Activated CD4-positive, alpha-beta T cell treated with anti-CD3 and anti-CD28 coated beads for 36 hours (primary cell): ENCODE results near the gene DDX25. TPM values are rescaled to one million over a fixed set of nuclear protein-coding genes. Genes with fewer than 3 reads are reported as not detected.

Experiments
- ATAC-seq: fragments of 200-7000 bp; cut with Tn5 transposase; one replicate; pipeline ENCODE4 v1.10.0; 2021; ENCODE audit warnings: mild to moderate bottlenecking, moderate library complexity
- CTCF ChIA-PET: fragments of 350-600 bp; sonication (Branson Sonifier 250); formaldehyde crosslinking; loops from one replicate; lab custom pipeline; 2021; ENCODE audit warnings: antibody characterized with exemption; lab: Charles Lee
- POLR2A ChIA-PET: fragments of 350-600 bp; sonication (Branson Sonifier 250); formaldehyde crosslinking; loops from one replicate; lab custom pipeline; 2021; ENCODE audit warnings: antibody characterized with exemption, inconsistent platforms; lab: Charles Lee
- DNase-seq: peaks from one replicate; pipeline ENCODE4 v3.0.0-alpha.2; 2020
- H3K27ac Mint-ChIP-seq: one replicate; pipeline ENCODE4 v1.8.0; 2021; ENCODE audit warnings: mixed read lengths
- H3K27me3 Mint-ChIP-seq: one replicate; pipeline ENCODE4 v1.8.0; 2021; ENCODE audit warnings: mixed read lengths
- H3K36me3 Mint-ChIP-seq: one replicate; pipeline ENCODE4 v1.8.0; 2021; ENCODE audit warnings: low read depth, mixed read lengths
- H3K4me1 Mint-ChIP-seq: one replicate; pipeline ENCODE4 v1.8.0; 2021; ENCODE audit warnings: mixed read lengths
- H3K4me3 Mint-ChIP-seq: one replicate; pipeline ENCODE4 v1.8.0; 2021; ENCODE audit warnings: mild to moderate bottlenecking, moderate library complexity, mixed read lengths
- H3K9me3 Mint-ChIP-seq: one replicate; pipeline ENCODE4 v1.8.0; 2021; ENCODE audit warnings: low read depth, mixed read lengths
- intact Hi-C, 2 experiments: fragments of 100-400 bp; cut with DNase I in 1 of 2; cut with micrococcal nuclease in 1 of 2; formaldehyde crosslinking; loops; one replicate each; pipeline versions ENCODE4 v1.14.2 to v1.15.1; 2022 to 2024; cut with DNase I, micrococcal nuclease
- total RNA-seq, 2 experiments: library from RNA; stranded (reverse); gene quantifications; one replicate each; pipeline ENCODE4 v1.2.3, GENCODE V29; 2021

The DDX25 gene
- total RNA-seq, 2 experiments from 2014 or later: not detected

DNA sequence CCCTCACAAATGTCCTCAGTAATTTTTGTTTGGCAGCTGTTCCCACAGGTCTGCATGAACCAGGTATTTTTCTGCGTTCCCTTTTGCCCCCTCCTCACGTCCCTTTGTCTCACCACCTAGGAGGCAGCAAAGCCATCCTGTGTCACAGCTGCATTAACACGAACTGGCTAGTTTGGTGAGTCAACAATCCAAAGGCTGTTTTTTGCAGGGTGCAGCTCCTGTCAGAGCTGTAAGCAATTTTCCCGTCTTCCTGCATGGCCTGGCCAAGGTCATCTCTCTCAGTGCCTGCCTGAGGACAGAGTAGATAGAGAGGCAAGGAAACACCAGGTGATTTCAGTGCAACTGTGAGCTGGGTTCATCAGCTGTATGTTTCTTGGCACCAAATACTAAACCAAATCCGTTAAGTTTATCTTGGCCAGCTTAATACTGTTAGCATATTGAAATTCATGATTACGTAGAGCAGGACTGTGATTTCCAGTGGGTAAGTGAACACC is 21.0 kb downstream of the DDX25 start:
- intact Hi-C loops: loop anchor here in 1 of 2 experiments (10.0 kb wide), 1 partner anchor 190 kb away; no protein-coding TSS in a partner anchor

DNA sequence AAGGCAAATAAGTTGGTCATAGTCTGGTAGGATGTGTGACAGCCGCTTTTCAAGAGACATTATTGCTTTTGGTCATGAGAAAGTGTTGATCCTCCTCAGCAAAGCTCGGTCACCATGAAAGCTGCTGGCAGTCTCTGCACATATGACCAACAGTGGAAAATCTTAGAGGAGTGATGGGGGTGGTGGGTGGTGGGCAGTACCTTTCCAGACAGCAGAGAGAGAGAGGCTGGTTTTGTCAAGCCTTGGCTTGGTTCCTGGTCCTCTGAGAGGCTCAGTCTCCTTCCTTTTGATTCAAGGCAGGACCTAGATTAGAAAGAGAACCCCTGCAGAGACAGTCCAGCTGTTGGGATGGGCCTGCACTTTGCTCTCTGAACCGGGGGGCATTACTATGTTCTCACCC is 21.5 kb downstream of the DDX25 start:
- H3K36me3 Mint-ChIP-seq: no peaks in the 10 kb centered on the region
- no peak for DNase-seq
- peaks cover 10% of the 10 kb centered on the region for H3K27me3 Mint-ChIP-seq
- no peaks in the 10 kb centered on the region for H3K9me3 Mint-ChIP-seq
- intact Hi-C loops: loop anchor here in 1 of 2 experiments (10.0 kb wide), 1 partner anchor 189 kb away; no protein-coding TSS in a partner anchor
- H3K4me1 Mint-ChIP-seq: no peaks in the 10 kb centered on the region
- no peak overlapping the region for H3K27ac Mint-ChIP-seq
- ChIA-PET CTCF (interaction anchor here (0.7 to 5.4 kb wide), 3 partner anchors 16 to 268 kb away, joined by 3 to 41 read pairs (median 4); partner anchors contain the start of gene PUS3), POLR2A (no interaction called here)
- no peak for ATAC-seq
- no peak overlapping the region for H3K4me3 Mint-ChIP-seq

More for the DNA sequence above, 21.0 kb downstream of the DDX25 start:
- ChIA-PET POLR2A (no interaction called here), CTCF (interaction anchor here (0.6 to 5.4 kb wide), 4 partner anchors 16 to 268 kb away, joined by 3 to 41 read pairs (median 4); partner anchors contain the start of gene PUS3)
- Mint-ChIP-seq H3K27ac (no peak overlapping the region), H3K27me3 (peaks cover 10% of the 10 kb centered on the region), H3K36me3 (no peaks in the 10 kb centered on the region), H3K9me3 (no peaks in the 10 kb centered on the region), H3K4me3 (no peak overlapping the region), H3K4me1 (no peaks in the 10 kb centered on the region)
- DNase-seq (no peak), ATAC-seq (no peak)

DNA sequence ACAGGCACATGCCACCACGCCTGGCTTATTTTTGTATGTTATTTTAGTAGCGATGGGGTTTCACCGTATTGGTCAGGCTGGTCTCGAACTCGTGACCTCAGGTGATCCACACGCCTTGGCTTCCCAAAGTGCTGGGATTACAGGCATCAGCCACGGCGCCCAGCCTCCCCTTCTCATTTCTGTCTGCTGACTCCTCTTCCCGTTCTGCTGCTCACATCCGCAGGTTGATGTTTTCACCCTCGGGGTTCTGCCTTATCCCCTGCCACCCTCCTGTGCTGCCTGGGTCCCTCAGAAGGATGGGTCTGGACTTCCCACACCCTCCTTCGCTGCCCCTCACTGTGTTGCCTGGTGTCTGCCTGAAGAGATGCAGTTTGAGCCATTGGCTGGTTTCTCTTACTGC is 22.4 kb downstream of the DDX25 start:
- Mint-ChIP-seq H3K4me1 (no peaks in the 10 kb centered on the region), H3K27me3 (peaks cover 10% of the 10 kb centered on the region), H3K4me3 (no peak overlapping the region), H3K9me3 (no peaks in the 10 kb centered on the region), H3K36me3 (no peaks in the 10 kb centered on the region), H3K27ac (no peak overlapping the region)
- CTCF ChIA-PET: no interaction called here
- ATAC-seq (no peak), DNase-seq (no peak)
- POLR2A ChIA-PET: no interaction called here
- intact Hi-C loops: loop anchor here in 1 of 2 experiments (10.0 kb wide), 1 partner anchor 188 kb away; no protein-coding TSS in a partner anchor

DNA sequence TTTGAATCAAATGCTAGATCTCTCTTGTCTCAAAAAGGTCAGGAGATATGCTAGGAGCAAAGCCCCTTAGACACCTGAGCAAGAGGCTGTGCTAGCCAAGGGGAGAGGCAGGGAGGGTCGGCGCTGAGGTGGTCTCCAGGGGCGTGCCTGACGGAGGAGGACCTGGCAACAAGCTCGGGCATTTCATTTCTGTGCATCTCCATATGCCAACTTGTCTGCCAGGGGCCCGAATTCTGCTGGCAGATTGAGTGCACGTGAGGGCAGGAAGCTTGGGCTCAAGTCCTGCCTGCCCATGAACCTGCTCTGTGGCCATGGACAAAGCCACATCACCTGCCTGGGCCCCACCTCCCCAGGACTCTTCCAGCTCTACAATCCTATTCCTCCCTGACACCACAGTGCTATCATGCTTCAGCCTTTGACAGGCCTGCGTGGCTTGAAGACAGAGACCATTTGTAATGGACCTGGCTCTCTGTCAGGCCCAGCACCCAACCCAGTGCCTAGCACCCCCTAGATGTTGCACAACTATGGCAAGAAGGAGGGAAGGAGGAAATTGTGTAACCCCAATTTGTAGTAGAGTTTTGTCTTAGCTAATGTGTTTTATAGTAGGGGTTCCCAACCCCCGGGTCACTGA is 25.3 kb downstream of the DDX25 start:
- intact Hi-C loops: loop anchor here in 1 of 2 experiments (10.0 kb wide), 1 partner anchor 185 kb away; no protein-coding TSS in a partner anchor
- H3K27me3 Mint-ChIP-seq: peaks cover 10% of the 10 kb centered on the region
- CTCF ChIA-PET: interaction anchor here (0.7 to 1.2 kb wide), 3 partner anchors 13 to 266 kb away, joined by 3 to 4 read pairs (median 4); no protein-coding TSS in a partner anchor
- no peaks in the 10 kb centered on the region for H3K9me3 Mint-ChIP-seq
- H3K27ac Mint-ChIP-seq: no peak overlapping the region
- POLR2A ChIA-PET: no interaction called here
- DNase-seq (no peak), ATAC-seq (no peak)
- H3K4me1 Mint-ChIP-seq: no peaks in the 10 kb centered on the region
- H3K4me3 Mint-ChIP-seq: no peak overlapping the region
- no peaks in the 10 kb centered on the region for H3K36me3 Mint-ChIP-seq

DNA sequence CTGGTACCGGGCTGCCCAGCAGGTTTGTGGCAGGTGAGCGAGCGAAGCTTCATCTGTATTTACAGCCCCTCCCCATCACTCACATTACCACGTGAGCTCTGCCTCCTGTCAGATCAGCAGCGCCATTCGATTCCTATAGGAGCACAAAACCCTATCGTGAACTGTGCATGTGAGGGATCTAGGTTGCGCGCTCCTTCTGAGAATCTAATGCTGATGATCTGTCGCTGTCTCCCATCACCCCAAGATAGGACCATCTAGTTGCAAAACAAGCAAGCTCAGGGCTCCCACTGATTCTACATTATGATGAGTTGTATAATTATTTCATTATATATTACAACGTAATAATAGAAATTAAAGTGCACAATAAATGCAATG is 25.8 kb downstream of the DDX25 start:
- ATAC-seq (no peak), DNase-seq (no peak)
- H3K27me3 Mint-ChIP-seq: peaks cover 10% of the 10 kb centered on the region
- ChIA-PET POLR2A (no interaction called here), CTCF (interaction anchor here (0.7 to 1.2 kb wide), 2 partner anchors 13 to 264 kb away, joined by 4 read pairs; no protein-coding TSS in a partner anchor)
- no peaks in the 10 kb centered on the region for H3K4me1 Mint-ChIP-seq
- intact Hi-C loops: no loop called here
- no peaks in the 10 kb centered on the region for H3K9me3 Mint-ChIP-seq
- H3K27ac Mint-ChIP-seq: no peak overlapping the region
- H3K4me3 Mint-ChIP-seq: no peak overlapping the region
- no peaks in the 10 kb centered on the region for H3K36me3 Mint-ChIP-seq

DNA sequence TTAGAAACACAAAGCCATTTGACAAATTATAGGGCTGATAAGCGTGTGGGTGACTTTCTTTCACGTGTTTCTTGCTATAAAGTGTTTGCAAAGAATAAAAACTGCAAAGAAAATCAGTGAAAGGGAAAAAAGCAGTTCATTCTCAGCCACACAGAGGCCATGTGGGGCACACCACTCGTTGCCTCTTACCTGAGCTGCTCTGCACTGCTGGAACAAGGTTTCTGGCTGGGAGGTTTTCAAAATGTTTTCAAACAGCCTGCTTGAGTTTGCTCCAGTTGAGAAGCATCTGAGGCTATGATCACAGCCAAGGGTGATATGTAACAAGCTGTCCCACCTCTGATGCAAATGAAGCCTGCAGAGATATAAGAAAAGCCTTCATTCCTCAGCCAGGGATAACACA is 26.8 kb downstream of the DDX25 start:
- ChIA-PET CTCF (interaction anchor here (0.6 to 1.1 kb wide), 5 partner anchors 8 to 263 kb away, joined by 3 to 6 read pairs (median 4); partner anchors contain the start of gene PUS3), POLR2A (no interaction called here)
- Mint-ChIP-seq H3K27me3 (peaks cover 10% of the 10 kb centered on the region), H3K27ac (no peak overlapping the region), H3K9me3 (no peaks in the 10 kb centered on the region), H3K4me3 (no peak overlapping the region), H3K36me3 (no peaks in the 10 kb centered on the region), H3K4me1 (no peaks in the 10 kb centered on the region)
- DNase-seq (no peak), ATAC-seq (no peak)
- intact Hi-C loops: no loop called here

DNA sequence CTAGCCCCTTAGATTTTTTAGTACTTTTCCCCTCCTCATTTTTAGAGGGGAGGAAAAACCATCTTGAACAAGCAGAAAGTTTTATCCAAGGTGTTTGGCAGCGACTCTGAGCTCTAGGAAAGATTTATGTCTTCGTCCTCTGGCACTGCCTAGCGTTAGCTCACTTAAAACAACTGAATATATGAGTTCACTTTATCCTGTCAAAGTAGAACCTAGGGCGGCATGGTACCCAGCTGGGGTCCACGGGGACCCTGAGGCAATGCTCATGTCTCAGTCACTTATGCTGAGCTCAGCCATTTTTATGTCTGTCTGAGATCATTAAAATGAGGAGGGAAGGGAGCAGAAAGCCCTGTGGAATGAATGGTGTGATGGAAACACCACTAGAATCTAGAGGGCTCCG is 27.4 kb downstream of the DDX25 start:
- DNase-seq: no peak
- ChIA-PET POLR2A (no interaction called here), CTCF (interaction anchor here (0.6 to 1.1 kb wide), 5 partner anchors 9 to 262 kb away, joined by 3 to 6 read pairs (median 4); no protein-coding TSS in a partner anchor)
- Mint-ChIP-seq H3K36me3 (no peaks in the 10 kb centered on the region), H3K4me3 (no peak overlapping the region), H3K27ac (no peak overlapping the region), H3K4me1 (no peaks in the 10 kb centered on the region), H3K9me3 (no peaks in the 10 kb centered on the region), H3K27me3 (peaks cover 10% of the 10 kb centered on the region)
- intact Hi-C loops: no loop called here
- no peak for ATAC-seq

DNA sequence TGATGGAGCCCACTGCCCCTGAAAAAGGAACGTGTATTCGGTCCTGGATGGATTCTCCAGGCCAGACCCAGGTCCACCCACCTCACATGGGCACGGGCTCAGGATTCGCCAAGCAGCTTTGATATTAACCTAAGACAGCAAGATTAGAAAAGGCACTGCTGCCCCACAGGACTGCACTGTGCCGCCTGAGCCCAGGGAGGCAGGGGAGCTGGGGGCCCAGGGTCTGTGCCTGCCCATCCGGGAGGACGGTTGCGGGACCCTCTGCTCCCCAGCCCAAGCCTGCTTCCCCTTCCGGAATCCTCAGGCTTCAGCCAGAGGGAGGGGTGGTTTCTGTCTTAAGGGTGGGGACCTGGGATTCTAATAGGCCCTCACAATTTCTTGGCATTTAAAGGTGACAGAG is 28.0 kb downstream of the DDX25 start:
- Mint-ChIP-seq H3K36me3 (no peaks in the 10 kb centered on the region), H3K27ac (no peak overlapping the region), H3K4me3 (no peak overlapping the region), H3K9me3 (no peaks in the 10 kb centered on the region), H3K27me3 (peaks cover 6% of the 10 kb centered on the region), H3K4me1 (no peaks in the 10 kb centered on the region)
- CTCF ChIA-PET: interaction anchor here (1.0 to 1.1 kb wide), 3 partner anchors 9 to 262 kb away, joined by 3 to 6 read pairs (median 4); no protein-coding TSS in a partner anchor
- POLR2A ChIA-PET: no interaction called here
- intact Hi-C loops: no loop called here
- DNase-seq (no peak), ATAC-seq (no peak)

DNA sequence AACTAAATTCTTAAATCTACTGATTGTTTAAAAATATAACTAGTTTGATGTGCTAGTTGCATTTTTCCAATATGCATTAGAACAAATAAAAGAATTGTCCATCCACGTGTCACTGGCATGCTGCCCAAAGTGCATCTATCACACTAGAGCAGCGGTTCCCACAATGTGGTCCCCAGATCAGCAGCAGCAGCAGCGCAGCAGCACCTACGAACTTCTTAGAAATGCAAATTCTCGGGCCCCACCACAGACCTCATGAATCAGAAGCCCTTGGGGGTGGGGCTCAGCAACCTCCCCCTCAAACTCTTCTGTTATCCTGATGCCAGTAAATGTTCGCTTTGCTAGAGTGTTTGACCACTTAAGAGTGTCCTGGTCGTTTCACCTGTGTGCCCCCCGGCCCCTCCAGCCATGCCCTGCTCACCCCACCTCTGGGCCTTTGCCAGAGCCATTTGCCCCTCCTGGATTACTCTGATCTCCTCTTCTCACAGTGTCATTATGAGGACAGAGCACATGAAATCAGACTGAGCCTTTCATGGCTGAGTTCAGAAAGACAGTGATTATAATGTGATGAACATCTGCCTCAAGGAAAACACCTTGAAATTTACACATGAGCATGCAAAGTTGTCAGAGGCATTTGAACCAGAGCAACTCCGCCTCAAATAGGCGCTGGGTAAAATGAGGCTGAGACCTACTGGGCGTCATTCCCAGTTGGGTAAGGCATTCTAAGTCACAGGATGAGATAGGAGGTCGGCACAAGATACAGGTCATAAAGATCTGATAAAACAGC is 28.9 kb downstream of the DDX25 start:
- POLR2A ChIA-PET: no interaction called here
- Mint-ChIP-seq H3K27me3 (peaks cover 6% of the 10 kb centered on the region), H3K9me3 (no peaks in the 10 kb centered on the region), H3K36me3 (no peaks in the 10 kb centered on the region), H3K4me1 (no peaks in the 10 kb centered on the region), H3K4me3 (no peak overlapping the region), H3K27ac (no peak overlapping the region)
- peak; percentile 27 for DNase-seq
- CTCF ChIA-PET: no interaction called here
- peak; percentile 26 for ATAC-seq
- intact Hi-C loops: no loop called here

DNA sequence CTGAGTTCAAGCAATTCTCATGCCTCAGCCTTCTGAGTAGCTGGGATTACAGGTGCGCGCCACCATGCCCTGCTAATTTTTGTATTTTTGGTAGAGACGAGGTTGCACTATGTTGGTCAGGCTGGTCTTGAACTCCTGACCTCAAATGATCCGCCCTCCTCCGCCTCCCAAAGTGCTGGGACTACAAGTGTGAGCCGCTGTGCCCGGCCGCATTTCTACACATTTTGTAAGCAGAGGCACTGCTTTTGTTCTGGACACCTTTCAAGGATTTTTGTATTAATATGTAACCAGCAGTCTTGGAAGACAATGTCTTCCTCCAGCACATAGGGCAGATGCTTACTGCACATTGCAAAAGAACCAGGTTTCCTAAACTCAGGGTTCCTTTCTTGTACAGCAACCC is 30.2 kb downstream of the DDX25 start:
- Mint-ChIP-seq H3K36me3 (no peaks in the 10 kb centered on the region), H3K9me3 (no peaks in the 10 kb centered on the region), H3K4me3 (no peak overlapping the region), H3K4me1 (peaks cover 4% of the 10 kb centered on the region), H3K27me3 (peaks cover 4% of the 10 kb centered on the region), H3K27ac (no peak overlapping the region)
- DNase-seq (no peak), ATAC-seq (no peak)
- POLR2A ChIA-PET: no interaction called here
- intact Hi-C loops: no loop called here
- CTCF ChIA-PET: no interaction called here

DNA sequence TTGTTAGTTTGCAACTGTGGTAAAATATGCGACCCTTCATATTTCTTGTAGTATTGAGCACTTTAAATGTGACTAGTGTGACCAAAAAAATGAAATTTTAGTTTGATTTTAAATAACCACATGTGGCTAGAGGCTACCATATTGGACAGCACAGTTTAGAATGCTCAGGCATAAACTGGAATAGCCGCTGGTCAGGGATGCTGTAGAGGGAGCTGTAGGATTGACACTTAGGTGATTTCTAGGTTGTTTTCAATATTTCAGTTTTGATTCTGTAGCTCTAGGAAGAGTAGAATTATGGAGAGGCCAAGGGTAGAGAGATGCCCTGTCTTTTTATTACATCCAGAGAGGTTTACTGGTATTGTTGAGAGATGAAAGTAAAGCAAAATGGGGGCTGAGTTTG is 30.7 kb downstream of the DDX25 start:
- POLR2A ChIA-PET: no interaction called here
- no peak overlapping the region for H3K27ac Mint-ChIP-seq
- CTCF ChIA-PET: no interaction called here
- ATAC-seq (no peak), DNase-seq (no peak)
- H3K27me3 Mint-ChIP-seq: peaks cover 3% of the 10 kb centered on the region
- no peak overlapping the region for H3K4me3 Mint-ChIP-seq
- intact Hi-C loops: no loop called here
- no peaks in the 10 kb centered on the region for H3K36me3 Mint-ChIP-seq
- H3K4me1 Mint-ChIP-seq: peaks cover 4% of the 10 kb centered on the region
- H3K9me3 Mint-ChIP-seq: no peaks in the 10 kb centered on the region
